Panc1 (cell line): ENCODE measurements around the gene ZNFX1. TPM values are rescaled to one million over a fixed set of nuclear protein-coding genes. Genes with fewer than 3 reads are reported as not detected.

ENCODE experiments used
- ATAC-seq: fragments of 200-7000 bp; cut with Tn5 transposase; 2 replicates; pipeline ENCODE4 v1.9.1; 2020; ENCODE audit warnings: mild to moderate bottlenecking, moderate library complexity
- BruUV-seq: library from RNA; stranded (reverse); fragments of 400-500 nt; replicated peaks from 2 replicates; lab custom pipeline; 2021; lab: Mats Ljungman, UMichigan
- CTCF ChIA-PET: fragments of 300-600 bp; sonication (Branson Sonifier 250); formaldehyde crosslinking; loops from one replicate; lab custom pipeline; 2022; ENCODE audit warnings: antibody characterized with exemption; lab: Charles Lee
- POLR2A ChIA-PET: fragments of 300-600 bp; sonication (Branson Sonifier 250); formaldehyde crosslinking; loops from one replicate; lab custom pipeline; 2022; ENCODE audit warnings: antibody characterized with exemption; lab: Charles Lee
- DNase-seq: peaks from one replicate; pipeline ENCODE4 v3.0.0-alpha.2; 2010; ENCODE audit warnings: low read depth, low spot score
- H3K27ac ChIP-seq: 2 replicates; pipeline ENCODE4 v1.5.1; 2011; ENCODE audit warnings: mild to moderate bottlenecking, low read length, inconsistent platforms
- H3K27me3 ChIP-seq: fragments of 200-500 bp; sonication (Bioruptor generic); 2 replicates; pipeline ENCODE4 v1.6.0; 2014; ENCODE audit warnings: low read length, inconsistent platforms; ENCODE audit not compliant: control insufficient read depth, insufficient read depth
- H3K36me3 ChIP-seq: fragments of 200-500 bp; sonication (Bioruptor generic); 2 replicates; pipeline ENCODE4 v1.5.1; 2014; ENCODE audit warnings: inconsistent platforms, mild to moderate bottlenecking, low read length, moderate library complexity; ENCODE audit not compliant: control insufficient read depth, insufficient read depth
- H3K4me1 ChIP-seq: 2 replicates; pipeline ENCODE4 v1.5.1; 2011; ENCODE audit warnings: inconsistent platforms, mild to moderate bottlenecking, low read length, moderate library complexity; ENCODE audit not compliant: control insufficient read depth, insufficient read depth
- H3K4me3 ChIP-seq, 2 experiments: 2 replicates each; pipeline ENCODE4 v1.5.1; 2011 to 2012; ENCODE audit warnings: low read depth in 2 of 2, low read length in 2 of 2, mild to moderate bottlenecking in 2 of 2, inconsistent platforms in 1 of 2, moderate library complexity in 1 of 2
- H3K9me3 ChIP-seq: fragments of 200-500 bp; sonication (Bioruptor generic); 2 replicates; pipeline ENCODE4 v1.5.1; 2014; ENCODE audit warnings: low read depth, mild to moderate bottlenecking, inconsistent platforms, low read length, moderate library complexity; ENCODE audit not compliant: control insufficient read depth, insufficient read depth
- CTCF ChIP-seq: fragments of 450-650 bp; IDR thresholded peaks from 2 replicates; pipeline ENCODE4 v1.5.1; 2017; ENCODE audit warnings: mild to moderate bottlenecking
- POLR2AphosphoS5 ChIP-seq: IDR thresholded peaks from 2 replicates; pipeline ENCODE4 v1.6.1; 2012; ENCODE audit warnings: mild to moderate bottlenecking, low read depth, low read length, moderate library complexity
- SIN3A ChIP-seq: IDR thresholded peaks from 2 replicates; pipeline ENCODE4 v1.6.1; 2012; ENCODE audit warnings: low read depth, mild to moderate bottlenecking, low read length, moderate library complexity, borderline replicate concordance; ENCODE audit not compliant: insufficient read depth
- TCF7L2 ChIP-seq: IDR thresholded peaks from 2 replicates; pipeline ENCODE4 v1.6.1; 2011; ENCODE audit warnings: mild to moderate bottlenecking, low read depth, low read length, inconsistent platforms
- in situ Hi-C: cut with HindIII; loops from 2 replicates; pipeline ENCODE4 v1.10.0; 2016; ENCODE audit warnings: low sequenced_read_pairs, low pct_unique_long_range_greater_than_20kb
- intact Hi-C: fragments of 100-400 bp; cut with micrococcal nuclease; formaldehyde crosslinking; loops from one replicate; pipeline ENCODE4 v1.10.0; 2022; ENCODE audit not compliant: unreplicated experiment
- total RNA-seq: library from RNA; stranded (reverse); gene quantifications from one replicate; pipeline ENCODE4 v1.2.1, GENCODE V29; 2021; ENCODE audit not compliant: unreplicated experiment
- TF ChIP-seq, protein P1 (sequence below), 2 experiments: IDR thresholded peaks; 2 replicates each; pipeline ENCODE4 v1.6.1; 2011 to 2012; ENCODE audit warnings: low read depth in 2 of 2, control low read depth in 1 of 2, low read length in 1 of 2, mild to moderate bottlenecking in 1 of 2, moderate library complexity in 1 of 2; ENCODE audit not compliant: insufficient read depth in 1 of 2

Gene ZNFX1
- total RNA-seq, 1 experiment from 2014 or later: 39.4 TPM

GRCh38 chr20:49230561-49231133 lies 47.2 kb downstream of the ZNFX1 start:
- intact Hi-C loops: no loop called here
- in situ Hi-C loops: no loop called here
- BruUV-seq: no TSS peak
- Histone ChIP-seq H3K36me3 (peaks cover 2% of the 10 kb centered on the region; the same call in 1 of the 2 replicates), H3K4me1 (no peaks in the 10 kb centered on the region), H3K27ac (no peak overlapping the region), H3K9me3 (no peaks in the 10 kb centered on the region), H3K27me3 (no peaks in the 10 kb centered on the region), H3K4me3 (no peak overlapping the region)
- ChIA-PET POLR2A (no interaction called here), CTCF (interaction anchor here (0.7 kb wide), 1 partner anchor 9 kb away, joined by 4 read pairs; no protein-coding TSS in a partner anchor)
- TF ChIP-seq, protein P1, sequence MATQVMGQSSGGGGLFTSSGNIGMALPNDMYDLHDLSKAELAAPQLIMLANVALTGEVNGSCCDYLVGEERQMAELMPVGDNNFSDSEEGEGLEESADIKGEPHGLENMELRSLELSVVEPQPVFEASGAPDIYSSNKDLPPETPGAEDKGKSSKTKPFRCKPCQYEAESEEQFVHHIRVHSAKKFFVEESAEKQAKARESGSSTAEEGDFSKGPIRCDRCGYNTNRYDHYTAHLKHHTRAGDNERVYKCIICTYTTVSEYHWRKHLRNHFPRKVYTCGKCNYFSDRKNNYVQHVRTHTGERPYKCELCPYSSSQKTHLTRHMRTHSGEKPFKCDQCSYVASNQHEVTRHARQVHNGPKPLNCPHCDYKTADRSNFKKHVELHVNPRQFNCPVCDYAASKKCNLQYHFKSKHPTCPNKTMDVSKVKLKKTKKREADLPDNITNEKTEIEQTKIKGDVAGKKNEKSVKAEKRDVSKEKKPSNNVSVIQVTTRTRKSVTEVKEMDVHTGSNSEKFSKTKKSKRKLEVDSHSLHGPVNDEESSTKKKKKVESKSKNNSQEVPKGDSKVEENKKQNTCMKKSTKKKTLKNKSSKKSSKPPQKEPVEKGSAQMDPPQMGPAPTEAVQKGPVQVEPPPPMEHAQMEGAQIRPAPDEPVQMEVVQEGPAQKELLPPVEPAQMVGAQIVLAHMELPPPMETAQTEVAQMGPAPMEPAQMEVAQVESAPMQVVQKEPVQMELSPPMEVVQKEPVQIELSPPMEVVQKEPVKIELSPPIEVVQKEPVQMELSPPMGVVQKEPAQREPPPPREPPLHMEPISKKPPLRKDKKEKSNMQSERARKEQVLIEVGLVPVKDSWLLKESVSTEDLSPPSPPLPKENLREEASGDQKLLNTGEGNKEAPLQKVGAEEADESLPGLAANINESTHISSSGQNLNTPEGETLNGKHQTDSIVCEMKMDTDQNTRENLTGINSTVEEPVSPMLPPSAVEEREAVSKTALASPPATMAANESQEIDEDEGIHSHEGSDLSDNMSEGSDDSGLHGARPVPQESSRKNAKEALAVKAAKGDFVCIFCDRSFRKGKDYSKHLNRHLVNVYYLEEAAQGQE (IDR thresholded peaks at IDR 0.05; ENCODE audit: insufficient read depth in 1 of 2, low read depth in 2 of 2, low read length in 1 of 2): no peak
- TF ChIP-seq POLR2AphosphoS5 (no peak), SIN3A (no peak), CTCF (no peak), TCF7L2 (no peak)
- no peak for ATAC-seq
- DNase-seq: no peak

- peaks cover 3% of the 10 kb centered on the region; the same call in 1 of the 2 replicates for H3K36me3 ChIP-seq
- POLR2A ChIA-PET: interaction anchor here (0.7 kb wide), 1 partner anchor 31 kb away, joined by 8 read pairs; no protein-coding TSS in a partner anchor
- H3K4me3 ChIP-seq: no peak overlapping the region
- CTCF ChIA-PET: interaction anchor here (0.7 kb wide), 1 partner anchor 9 kb away, joined by 4 read pairs; no protein-coding TSS in a partner anchor
- intact Hi-C loops (no loop called here), in situ Hi-C loops (no loop called here)
- DNase-seq (no peak), ATAC-seq (no peak)
- no peak for TF ChIP-seq CTCF
- no peak for TF ChIP-seq POLR2AphosphoS5
- no peak for TF ChIP-seq TCF7L2
- TF ChIP-seq, protein P1 (IDR thresholded peaks at IDR 0.05; ENCODE audit: insufficient read depth in 1 of 2, low read depth in 2 of 2, low read length in 1 of 2): no peak
- TF ChIP-seq SIN3A: no peak
- H3K4me1 ChIP-seq: no peaks in the 10 kb centered on the region
- no TSS peak for BruUV-seq
- H3K9me3 ChIP-seq: no peaks in the 10 kb centered on the region
- no peak overlapping the region for H3K27ac ChIP-seq
- no peaks in the 10 kb centered on the region for H3K27me3 ChIP-seq
These were observed 47.8 kb downstream of the ZNFX1 start for GRCh38 chr20:49230021-49230420.
